Measurements from ENCODE around the gene KIF21B. TPM values are rescaled to one million over a fixed set of nuclear protein-coding genes. Genes with fewer than 3 reads are reported as not detected.
A peak's percentile ranks its signal among the peaks of the same experiment; 100 is the strongest.

The KIF21B gene
- total RNA-seq, 3 donors from 2014 or later: 24.2 to 36.3 (median 30.3) TPM

DNA sequence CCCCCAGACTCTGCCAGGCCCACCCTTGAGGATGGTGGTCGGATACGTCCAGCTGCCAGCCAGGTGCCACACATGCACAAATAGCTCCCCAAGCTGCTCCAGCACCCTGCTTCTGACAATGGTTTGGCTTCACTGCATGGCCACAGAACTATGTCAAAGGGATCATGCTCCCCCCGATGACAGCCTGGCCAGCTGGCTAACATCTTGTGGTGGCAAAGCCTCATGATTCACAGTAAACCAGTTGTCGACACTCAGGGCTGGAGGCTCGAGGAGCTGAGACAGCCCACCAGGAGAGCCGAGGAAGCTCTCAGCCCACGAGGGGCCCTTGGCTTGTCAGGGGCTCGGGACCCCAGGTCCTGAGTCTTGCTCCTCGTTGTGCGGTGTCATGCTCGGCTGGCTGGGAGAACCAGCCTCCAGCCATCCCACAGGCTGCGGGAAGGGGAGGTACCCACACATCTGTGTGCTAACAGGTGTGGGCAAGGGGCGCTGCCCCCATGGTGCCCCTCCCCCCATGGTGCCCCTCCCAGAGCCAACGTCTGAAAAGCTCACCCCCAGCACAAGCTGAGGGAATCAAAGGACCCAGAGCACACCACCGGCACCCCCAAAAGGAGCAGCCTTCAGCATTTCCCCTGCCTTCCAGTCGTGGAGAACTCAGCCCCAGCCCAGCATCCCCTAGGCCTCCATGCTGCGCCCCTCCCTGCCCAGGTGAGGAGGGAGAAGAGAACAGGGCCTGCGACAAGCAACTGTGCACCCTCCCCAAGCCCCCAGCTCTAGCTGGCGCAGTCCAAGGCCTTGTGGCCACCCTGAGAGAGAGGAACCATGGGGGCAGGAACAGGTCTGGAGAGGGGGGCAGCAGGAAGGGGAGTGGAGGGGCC is 41.2 kb downstream of the KIF21B start:
- Mint-ChIP-seq H3K9me3 (peaks cover 4% of the 10 kb centered on the region), H3K4me3 (no peak overlapping the region), H3K27me3 (ENCODE audit: low read depth) (no peaks in the 10 kb centered on the region), H3K36me3 (ENCODE audit: insufficient read depth) (peaks cover 38% of the 10 kb centered on the region), H3K4me1 (ENCODE audit: low read depth) (no peaks in the 10 kb centered on the region)
- DNase-seq: no peak
- no peak for ATAC-seq

DNA sequence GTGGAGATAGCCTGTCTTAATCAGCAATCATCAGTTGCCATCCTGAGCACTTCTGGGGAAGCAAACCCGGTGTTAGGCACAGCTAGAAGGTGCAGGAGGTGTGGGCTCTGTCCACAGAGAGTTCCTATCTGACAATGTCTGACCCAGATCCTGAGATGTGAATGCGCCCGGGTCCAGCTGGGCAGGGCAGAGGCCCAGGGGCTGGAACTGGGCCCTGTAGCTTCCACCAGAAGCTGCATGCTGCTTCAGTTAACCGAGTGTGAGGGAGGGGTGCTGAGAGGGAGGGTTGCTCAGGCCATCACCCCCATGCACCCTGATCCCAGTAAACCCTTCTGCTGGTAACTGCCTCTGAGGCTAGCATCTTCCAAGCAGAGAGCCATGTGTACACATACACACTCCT is 42.2 kb downstream of the KIF21B start:
- Mint-ChIP-seq H3K36me3 (ENCODE audit: insufficient read depth) (peaks cover 42% of the 10 kb centered on the region), H3K9me3 (peaks cover 4% of the 10 kb centered on the region), H3K4me3 (no peak overlapping the region), H3K4me1 (ENCODE audit: low read depth) (no peaks in the 10 kb centered on the region), H3K27me3 (ENCODE audit: low read depth) (no peaks in the 10 kb centered on the region)
- DNase-seq (no peak), ATAC-seq (no peak)

DNA sequence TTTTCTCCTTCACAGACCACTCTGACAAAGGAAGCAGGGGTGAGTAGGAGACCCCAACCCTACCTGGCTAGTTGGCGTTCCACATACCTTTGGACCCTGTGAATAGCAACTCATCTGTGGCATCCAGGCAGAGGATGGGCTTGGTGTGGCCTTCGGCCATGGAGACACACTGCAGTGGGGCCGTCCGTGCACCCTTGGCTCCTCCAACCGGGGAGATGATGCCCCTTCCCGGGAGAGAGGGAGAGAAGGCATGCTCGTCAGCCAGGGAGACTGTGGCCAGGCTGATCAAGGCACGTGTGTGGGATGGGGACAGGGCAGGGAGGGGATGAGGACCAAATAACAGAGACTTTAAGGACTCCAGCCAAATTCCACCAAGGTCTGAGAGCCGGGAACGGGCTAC is 42.6 kb downstream of the KIF21B start:
- no peaks in the 10 kb centered on the region for H3K4me1 Mint-ChIP-seq (ENCODE audit: low read depth)
- H3K9me3 Mint-ChIP-seq: peaks cover 4% of the 10 kb centered on the region
- ATAC-seq (no peak), DNase-seq (no peak)
- H3K36me3 Mint-ChIP-seq (ENCODE audit: insufficient read depth): peaks cover 42% of the 10 kb centered on the region
- H3K4me3 Mint-ChIP-seq: no peak overlapping the region
- H3K27me3 Mint-ChIP-seq (ENCODE audit: low read depth): no peaks in the 10 kb centered on the region

DNA sequence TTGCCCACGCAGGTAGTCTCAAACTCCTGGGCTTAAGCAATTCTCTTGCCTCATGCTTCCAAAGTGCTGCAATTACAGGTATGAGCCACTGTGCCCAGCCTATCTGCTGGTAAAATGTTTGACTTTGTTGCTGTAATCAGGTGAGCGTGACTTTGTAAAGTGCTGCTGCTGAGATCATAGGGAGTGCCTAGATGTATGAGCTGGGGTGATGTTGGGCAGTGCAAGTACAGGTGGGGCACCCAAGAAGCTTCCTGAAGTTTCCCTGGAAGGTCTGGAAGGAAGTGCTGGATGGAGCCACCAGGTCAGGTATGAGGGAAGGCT is 43.1 kb downstream of the KIF21B start:
- no peaks in the 10 kb centered on the region for H3K27me3 Mint-ChIP-seq (ENCODE audit: low read depth)
- no peak overlapping the region for H3K4me3 Mint-ChIP-seq
- DNase-seq (no peak), ATAC-seq (no peak)
- H3K36me3 Mint-ChIP-seq (ENCODE audit: insufficient read depth): peaks cover 42% of the 10 kb centered on the region
- H3K9me3 Mint-ChIP-seq: peaks cover 4% of the 10 kb centered on the region
- H3K4me1 Mint-ChIP-seq (ENCODE audit: low read depth): no peaks in the 10 kb centered on the region

DNA sequence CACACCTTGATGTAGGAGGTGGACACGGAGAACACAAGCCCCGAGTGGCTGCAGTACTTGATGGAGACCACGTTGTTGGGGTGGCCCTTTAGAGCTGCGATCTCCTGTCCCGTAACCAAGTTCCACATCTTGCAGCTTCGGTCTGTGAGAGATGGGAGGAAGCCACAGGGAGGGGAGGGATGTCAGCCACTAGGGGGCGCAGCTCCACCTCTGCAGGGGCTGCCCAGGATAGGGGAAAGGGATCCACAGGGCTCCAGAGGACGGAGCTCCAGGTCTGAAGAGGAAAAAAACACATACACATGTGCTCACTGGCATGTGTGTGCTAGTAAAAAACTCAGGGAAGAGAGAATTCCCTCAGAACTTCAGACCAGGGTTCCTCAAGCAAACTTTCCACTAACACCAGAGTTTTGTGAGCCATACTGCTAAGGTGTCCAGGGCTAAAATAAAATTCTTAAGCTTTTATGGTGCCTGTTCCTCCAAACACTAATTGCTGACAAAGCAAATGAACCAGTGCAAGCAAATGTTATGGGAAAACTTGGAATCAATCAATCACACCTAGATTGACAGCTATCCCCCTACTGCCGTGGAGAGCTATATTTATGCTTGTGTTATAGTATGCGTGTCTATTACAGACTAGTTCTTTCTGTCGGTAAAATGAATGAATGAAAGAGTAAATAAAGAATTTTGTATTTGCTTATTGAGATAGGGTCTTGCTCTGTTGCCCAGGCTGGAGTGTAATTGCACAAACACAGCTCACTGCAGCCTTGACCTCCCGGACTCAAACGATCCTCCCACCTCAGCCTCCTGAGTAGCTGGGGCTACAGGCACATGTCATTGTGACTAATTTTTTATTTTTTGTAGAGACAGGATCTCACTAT is 43.7 kb downstream of the KIF21B start:
- H3K4me3 Mint-ChIP-seq: no peak overlapping the region
- peaks cover 42% of the 10 kb centered on the region for H3K36me3 Mint-ChIP-seq (ENCODE audit: insufficient read depth)
- H3K9me3 Mint-ChIP-seq: peaks cover 4% of the 10 kb centered on the region
- DNase-seq: peak; percentile 64
- no peaks in the 10 kb centered on the region for H3K4me1 Mint-ChIP-seq (ENCODE audit: low read depth)
- no peaks in the 10 kb centered on the region for H3K27me3 Mint-ChIP-seq (ENCODE audit: low read depth)
- peak; percentile 65 to 67 for ATAC-seq

DNA sequence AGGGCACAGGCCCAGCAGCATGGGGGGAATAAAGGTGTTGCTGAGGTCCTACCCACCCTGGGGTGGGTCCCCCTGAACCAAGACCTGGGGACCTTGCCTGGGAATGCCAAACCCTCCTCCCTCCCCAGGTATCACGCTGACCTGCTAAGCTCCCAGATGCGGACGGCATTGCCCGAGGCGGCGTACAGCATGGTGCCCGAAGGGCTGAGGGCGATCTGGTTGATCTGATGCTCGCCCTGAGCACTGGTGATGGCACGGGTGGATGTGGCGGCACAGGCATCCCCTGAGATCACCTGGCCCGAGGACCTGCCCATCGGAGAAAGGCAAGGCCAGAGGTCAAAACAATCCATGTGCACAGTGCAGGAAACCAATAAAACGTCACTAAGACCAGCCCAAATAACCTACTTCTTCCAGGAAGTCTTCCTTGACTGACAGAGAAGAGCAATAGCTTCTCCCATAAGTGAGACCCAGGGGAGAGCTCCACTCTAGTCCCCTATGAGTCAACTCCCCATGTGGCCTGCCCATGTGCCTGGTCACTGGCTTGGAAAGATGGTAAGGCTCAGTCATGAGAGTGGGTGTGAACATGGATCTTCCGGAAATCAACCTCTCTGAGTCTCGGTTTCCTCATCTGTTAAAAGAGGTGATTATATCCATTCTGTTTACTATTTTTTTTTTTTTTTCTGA is 46.3 kb downstream of the KIF21B start:
- Mint-ChIP-seq H3K27me3 (ENCODE audit: low read depth) (no peaks in the 10 kb centered on the region), H3K9me3 (peaks cover 4% of the 10 kb centered on the region), H3K4me1 (ENCODE audit: low read depth) (no peaks in the 10 kb centered on the region), H3K4me3 (no peak overlapping the region), H3K36me3 (ENCODE audit: insufficient read depth) (peaks cover 34% of the 10 kb centered on the region)
- ATAC-seq (no peak), DNase-seq (no peak)

DNA sequence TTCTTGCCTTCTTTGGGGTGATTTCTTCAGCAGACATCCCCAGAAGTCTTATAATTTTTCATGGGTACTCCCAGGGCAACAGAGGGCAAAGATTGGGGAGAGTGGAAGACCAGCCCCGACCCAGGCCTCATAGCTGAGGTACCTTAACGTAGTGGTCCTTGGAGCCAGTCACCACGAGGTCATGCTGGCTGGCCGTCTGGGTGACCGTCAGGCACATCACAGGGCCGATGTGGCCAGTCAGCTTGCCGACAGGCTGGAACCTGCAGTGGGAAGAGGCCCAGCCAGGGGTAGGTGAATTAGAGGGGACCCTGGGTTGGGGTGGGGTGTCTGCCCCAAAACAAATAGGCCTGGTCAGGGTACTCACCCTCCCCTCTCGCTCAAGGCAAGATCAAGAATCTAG is 46.9 kb downstream of the KIF21B start:
- ATAC-seq: no peak
- H3K27me3 Mint-ChIP-seq (ENCODE audit: low read depth): no peaks in the 10 kb centered on the region
- H3K9me3 Mint-ChIP-seq: peaks cover 4% of the 10 kb centered on the region
- H3K36me3 Mint-ChIP-seq (ENCODE audit: insufficient read depth): peaks cover 36% of the 10 kb centered on the region
- H3K4me1 Mint-ChIP-seq (ENCODE audit: low read depth): peaks cover 2% of the 10 kb centered on the region
- DNase-seq: no peak
- no peak overlapping the region for H3K4me3 Mint-ChIP-seq

DNA sequence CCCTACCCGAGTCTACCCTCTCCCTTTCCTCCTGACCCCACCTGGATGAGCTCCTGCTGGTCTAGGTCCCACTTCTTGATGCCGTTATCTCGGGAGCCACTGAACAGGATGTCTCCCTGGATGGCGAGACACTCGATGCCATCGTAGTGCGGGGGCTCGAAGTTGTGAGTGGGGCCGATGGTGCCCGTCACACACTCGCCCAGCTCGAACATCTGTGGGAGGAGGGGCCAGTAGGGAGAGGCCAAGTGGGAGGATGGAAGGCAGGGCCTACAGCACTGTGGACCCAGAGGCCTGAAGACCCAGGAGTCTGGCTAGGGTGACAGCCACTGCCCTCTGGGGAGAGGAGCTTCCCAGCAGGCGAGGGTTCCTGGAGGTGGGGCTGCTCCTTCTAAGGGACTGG is 48.1 kb downstream of the KIF21B start:
- H3K9me3 Mint-ChIP-seq: peaks cover 3% of the 10 kb centered on the region
- H3K4me1 Mint-ChIP-seq (ENCODE audit: low read depth): peaks cover 3% of the 10 kb centered on the region
- DNase-seq: no peak
- H3K36me3 Mint-ChIP-seq (ENCODE audit: insufficient read depth): peaks cover 32% of the 10 kb centered on the region
- no peak for ATAC-seq
- H3K27me3 Mint-ChIP-seq (ENCODE audit: low read depth): no peaks in the 10 kb centered on the region
- no peak overlapping the region for H3K4me3 Mint-ChIP-seq

DNA sequence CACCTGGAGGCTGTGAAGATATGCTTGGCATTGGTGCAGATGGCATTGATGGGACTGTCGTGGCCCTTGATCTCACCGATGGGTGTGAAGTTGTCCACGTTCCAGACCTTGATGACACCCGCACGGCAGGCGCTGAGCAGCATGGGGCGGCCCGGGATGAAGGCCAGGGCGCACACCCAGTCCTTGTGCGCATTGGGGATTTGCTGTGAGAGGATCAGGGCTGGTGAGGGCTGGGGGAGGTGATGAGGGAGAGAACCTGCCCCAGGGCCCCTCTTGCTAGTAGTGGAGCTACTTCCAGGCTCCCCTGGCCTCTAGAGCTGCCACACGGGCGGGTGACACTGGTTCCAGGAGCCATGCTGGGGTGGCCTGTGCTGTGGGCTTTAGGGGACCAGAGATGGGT is 48.8 kb downstream of the KIF21B start:
- H3K4me3 Mint-ChIP-seq: no peak overlapping the region
- H3K4me1 Mint-ChIP-seq (ENCODE audit: low read depth): peaks cover 5% of the 10 kb centered on the region
- ATAC-seq (no peak), DNase-seq (no peak)
- H3K36me3 Mint-ChIP-seq (ENCODE audit: insufficient read depth): peaks cover 27% of the 10 kb centered on the region
- H3K27me3 Mint-ChIP-seq (ENCODE audit: low read depth): no peaks in the 10 kb centered on the region
- no peaks in the 10 kb centered on the region for H3K9me3 Mint-ChIP-seq

DNA sequence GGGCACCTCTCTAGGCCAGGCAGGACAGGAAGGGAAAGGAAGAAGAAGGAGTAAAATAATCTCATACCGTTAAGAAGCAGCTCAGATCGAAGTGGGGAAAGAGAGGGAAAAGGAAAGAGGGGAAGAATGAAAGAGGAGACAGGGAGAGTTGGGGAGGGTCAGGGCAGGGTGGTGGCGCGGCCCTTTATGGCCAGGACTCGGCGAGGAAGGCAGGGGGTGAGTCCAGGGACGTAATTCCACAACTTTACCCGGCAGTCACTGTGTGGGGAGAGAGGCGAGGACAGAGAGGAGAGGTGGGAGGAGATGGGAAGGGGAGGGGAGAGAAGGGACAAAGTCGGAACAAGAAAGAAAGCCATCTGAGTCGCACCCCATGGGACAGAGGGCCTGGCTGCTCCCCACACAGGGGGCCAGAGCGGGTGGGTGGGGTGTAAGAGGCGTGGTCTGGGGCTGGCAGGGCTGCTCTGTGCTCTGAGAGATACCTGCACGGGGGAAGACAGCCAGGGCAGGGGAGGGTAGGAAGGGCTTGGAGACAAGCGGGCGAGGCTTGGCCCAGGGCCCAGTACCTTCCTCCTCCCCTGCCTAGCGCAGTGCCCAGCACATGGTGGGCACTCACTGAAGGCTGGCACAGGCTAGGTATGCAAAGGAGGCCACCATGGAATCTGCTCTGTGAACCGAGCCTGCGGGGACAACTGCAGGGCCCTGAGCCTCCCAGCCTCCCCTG is 49.4 kb downstream of the KIF21B start:
- DNase-seq (no peak), ATAC-seq (no peak)
- no peak overlapping the region for H3K4me3 Mint-ChIP-seq
- no peaks in the 10 kb centered on the region for H3K27me3 Mint-ChIP-seq (ENCODE audit: low read depth)
- no peaks in the 10 kb centered on the region for H3K9me3 Mint-ChIP-seq
- peaks cover 5% of the 10 kb centered on the region for H3K4me1 Mint-ChIP-seq (ENCODE audit: low read depth)
- H3K36me3 Mint-ChIP-seq (ENCODE audit: insufficient read depth): peaks cover 26% of the 10 kb centered on the region

DNA sequence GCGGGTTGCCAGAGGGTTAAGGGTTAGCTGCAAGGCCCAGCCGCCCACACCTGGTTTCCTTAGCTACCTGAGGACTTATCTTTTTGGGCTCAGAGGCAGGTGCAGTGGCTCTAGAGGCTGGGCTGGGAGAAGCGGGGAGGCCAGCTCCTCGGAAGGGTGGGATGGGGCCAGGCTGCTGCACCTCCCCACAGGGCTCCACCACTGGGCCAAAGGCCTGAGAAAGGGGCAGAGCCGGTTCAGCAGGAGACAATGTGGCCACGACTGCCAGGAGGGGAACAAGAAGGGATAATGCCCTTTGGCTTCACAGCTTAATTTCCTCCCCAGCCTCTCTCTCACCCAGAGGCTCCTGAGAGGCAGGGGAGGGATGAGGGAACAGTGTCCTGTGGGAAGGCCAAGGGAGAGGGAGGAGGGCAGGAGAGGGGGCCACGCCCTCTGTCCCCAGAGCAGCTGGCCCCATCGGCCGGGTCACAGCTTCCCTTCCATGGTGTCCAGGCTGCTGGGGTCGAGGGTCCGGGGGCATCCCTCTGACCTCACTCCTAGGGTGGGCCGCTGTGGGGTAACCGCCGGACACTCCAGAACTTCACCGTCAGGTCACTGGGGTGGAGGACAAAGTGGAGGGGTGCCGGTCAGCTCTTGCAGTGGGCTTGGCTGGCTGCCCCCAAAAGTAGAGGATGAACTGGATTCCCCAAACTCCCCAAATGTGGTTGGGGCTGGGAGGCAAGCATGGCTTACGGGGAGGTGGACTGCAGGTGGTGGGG is 50.4 kb downstream of the KIF21B start:
- Mint-ChIP-seq H3K36me3 (ENCODE audit: insufficient read depth) (peaks cover 24% of the 10 kb centered on the region), H3K4me3 (no peak overlapping the region), H3K9me3 (no peaks in the 10 kb centered on the region), H3K4me1 (ENCODE audit: low read depth) (peaks cover 5% of the 10 kb centered on the region), H3K27me3 (ENCODE audit: low read depth) (no peaks in the 10 kb centered on the region)
- no peak for DNase-seq
- ATAC-seq: no peak

DNA sequence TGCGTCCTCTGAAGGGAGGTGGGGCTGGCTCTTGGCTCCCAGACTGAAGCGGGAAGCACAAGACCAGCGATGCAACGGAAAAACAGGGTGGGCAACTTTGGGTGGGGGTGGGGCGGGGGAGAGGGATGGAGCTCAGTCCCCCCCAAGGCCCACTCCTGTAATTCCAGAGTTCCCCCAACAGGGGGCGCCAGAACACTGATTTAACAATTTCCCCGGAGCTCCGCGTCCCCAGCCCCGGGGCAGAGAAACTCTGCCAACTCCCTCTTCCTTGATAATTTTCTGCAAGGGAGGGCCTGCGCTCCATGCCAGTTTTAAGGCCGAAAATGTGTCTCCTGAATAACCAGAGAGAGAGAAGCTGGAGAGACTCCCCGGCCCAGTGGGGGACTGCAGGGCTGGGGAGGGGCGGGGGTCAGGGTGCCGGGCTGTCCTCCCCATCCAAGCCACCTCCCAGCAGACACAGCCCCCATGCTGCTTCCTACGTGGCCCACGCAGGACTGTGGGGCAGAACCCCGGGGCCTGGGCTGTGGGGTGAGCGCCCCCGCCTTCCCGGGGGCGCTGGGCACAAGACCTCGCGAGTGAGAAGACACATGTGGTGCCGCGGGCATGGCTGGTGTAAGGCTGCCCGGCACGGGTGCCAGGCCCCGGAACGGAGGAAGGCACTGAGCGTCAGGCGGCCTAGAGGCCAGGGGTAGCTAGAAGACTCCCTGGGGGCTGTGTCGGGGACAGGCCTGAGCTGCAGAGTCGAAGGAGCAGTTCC is 51.4 kb downstream of the KIF21B start:
- peaks cover 21% of the 10 kb centered on the region for H3K36me3 Mint-ChIP-seq (ENCODE audit: insufficient read depth)
- no peaks in the 10 kb centered on the region for H3K27me3 Mint-ChIP-seq (ENCODE audit: low read depth)
- peaks cover 5% of the 10 kb centered on the region for H3K4me1 Mint-ChIP-seq (ENCODE audit: low read depth)
- no peaks in the 10 kb centered on the region for H3K9me3 Mint-ChIP-seq
- DNase-seq: peak; percentile 67
- H3K4me3 Mint-ChIP-seq: no peak overlapping the region
- ATAC-seq: no peak

DNA sequence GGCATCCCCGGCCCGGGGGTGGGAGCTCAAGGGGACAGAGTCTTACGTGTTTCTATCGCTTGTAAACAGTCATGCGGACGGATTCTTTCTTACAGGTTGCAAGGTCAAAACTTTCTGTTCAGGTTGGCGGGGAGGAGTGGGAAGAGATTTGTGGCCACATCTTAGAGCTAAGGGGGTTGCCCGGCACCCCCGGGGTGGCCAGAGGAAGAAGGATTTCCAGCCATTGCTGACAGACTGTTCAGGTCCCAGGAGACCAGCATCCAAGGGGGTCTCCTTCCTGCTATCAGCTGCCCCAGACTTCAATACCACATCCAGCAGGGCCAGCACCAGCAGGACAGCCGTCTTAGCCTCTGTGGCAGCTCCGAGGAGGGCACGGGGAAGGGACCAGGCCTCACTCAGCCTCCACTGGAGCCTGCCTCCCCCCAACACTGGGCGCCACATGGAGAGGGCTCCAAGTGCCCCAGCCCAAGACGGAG is 52.0 kb downstream of the KIF21B start:
- DNase-seq: no peak
- H3K9me3 Mint-ChIP-seq: no peaks in the 10 kb centered on the region

More for the DNA sequence above, 52.0 kb downstream of the KIF21B start:
- Mint-ChIP-seq H3K36me3 (ENCODE audit: insufficient read depth) (peaks cover 17% of the 10 kb centered on the region), H3K4me3 (no peak overlapping the region), H3K27me3 (ENCODE audit: low read depth) (no peaks in the 10 kb centered on the region), H3K4me1 (ENCODE audit: low read depth) (peaks cover 5% of the 10 kb centered on the region)
- no peak for ATAC-seq
